COLO829 (cell line): Measurements from ENCODE around the gene ALG13.
"Not testable (repeated sequence)": the region's sequence is repeated elsewhere in the genome, so short reads cannot be mapped to it uniquely, and the experiment has no call there.

Experiments
- DNase-seq: peaks from one replicate; pipeline ENCODE4 v3.0.0; 2012; ENCODE audit warnings: low spot score

Gene ALG13

GRCh38 chrX:111759686-111760085, 78.7 kb downstream of the ALG13 start:
- no peak for DNase-seq

GRCh38 chrX:111761578-111762135, 80.7 kb downstream of the ALG13 start:
- no peak for DNase-seq

GRCh38 chrX:111778591-111778990, 97.6 kb downstream of the ALG13 start:
- no peak for DNase-seq

GRCh38 chrX:111779582-111779981, 98.6 kb downstream of the ALG13 start:
- no peak for DNase-seq

- no peak for DNase-seq
These were observed 103.7 kb downstream of the ALG13 start for GRCh38 chrX:111784667-111785066.

GRCh38 chrX:111790054-111790453, 109.1 kb downstream of the ALG13 start:
- not testable (repeated sequence) for DNase-seq
